NCI-H1092 (cell line): ENCODE results near the gene RNF125.
"Not testable (repeated sequence)": the region's sequence is repeated elsewhere in the genome, so short reads cannot be mapped to it uniquely, and the experiment has no call there.

Experiments used
- DNase-seq: peaks from one replicate; lab custom pipeline; 2025; lab: John Stamatoyannopoulos, UW

The RNF125 gene

DNA sequence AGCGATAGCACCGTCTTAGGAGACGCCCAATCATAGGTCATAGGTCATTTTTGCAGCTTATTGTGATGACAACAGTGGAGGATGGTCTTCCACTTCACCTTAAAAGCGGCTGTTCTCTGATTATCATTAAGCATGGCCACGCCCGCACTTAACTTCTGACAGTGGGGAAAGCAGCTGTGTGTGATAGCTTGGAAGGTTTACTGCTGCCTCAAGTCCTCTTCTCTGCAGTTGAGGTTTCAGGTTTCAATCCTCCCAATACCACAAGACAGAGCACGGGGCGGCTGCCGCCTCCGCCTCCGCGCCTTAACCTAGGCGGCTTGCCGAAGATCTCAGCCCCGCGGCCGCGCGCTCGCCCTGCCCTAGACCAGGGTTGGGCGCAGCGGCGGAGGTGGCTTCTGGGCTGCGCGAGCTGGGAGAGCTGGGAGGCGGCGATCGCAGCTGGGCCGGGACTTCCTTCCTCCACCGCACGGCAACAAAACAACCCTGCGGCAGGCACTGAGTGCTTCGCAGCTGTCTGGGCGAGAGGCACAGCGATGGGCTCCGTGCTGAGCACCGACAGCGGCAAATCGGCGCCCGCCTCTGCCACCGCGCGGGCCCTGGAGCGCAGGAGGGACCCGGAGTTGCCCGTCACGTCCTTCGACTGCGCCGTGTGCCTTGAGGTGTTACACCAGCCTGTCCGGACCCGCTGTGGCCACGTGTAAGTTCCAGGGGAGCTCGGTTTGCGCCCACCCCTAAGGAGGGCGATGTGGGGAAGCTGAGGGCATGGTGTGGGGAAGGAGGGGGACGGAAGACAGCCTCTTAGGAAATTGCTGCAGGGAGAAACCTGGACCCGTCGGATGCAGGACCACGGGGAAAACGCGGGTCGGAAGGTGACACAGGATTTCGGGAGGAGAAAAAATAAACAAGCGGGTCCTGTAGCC lies at the start of gene RNF125:
RNF125 (plus strand) TSS at position 495 of the 920 bp plus-strand sequence; CDS start at position 534, 39 bp downstream.
- peak; percentile 67 for DNase-seq

DNA sequence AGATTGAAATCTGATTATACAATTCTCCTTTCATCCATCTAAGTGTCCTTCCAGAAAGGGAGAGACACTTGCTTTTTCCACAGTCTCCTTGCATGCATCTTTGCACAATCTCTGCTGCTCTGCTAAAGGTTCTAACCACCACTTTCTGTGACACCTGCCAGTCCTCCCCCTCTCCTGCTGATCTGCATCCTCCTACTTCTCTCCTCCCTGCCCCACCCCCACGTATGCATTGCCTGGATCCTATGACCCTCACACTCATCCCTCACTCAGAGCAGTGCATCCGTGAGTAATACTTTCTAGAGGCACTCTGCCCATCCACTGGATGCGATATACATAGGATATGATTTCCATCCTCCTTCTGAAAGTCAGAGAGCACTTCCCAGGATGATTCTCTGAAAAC lies 48.0 kb upstream of the RNF125 start:
- DNase-seq: no peak

DNA sequence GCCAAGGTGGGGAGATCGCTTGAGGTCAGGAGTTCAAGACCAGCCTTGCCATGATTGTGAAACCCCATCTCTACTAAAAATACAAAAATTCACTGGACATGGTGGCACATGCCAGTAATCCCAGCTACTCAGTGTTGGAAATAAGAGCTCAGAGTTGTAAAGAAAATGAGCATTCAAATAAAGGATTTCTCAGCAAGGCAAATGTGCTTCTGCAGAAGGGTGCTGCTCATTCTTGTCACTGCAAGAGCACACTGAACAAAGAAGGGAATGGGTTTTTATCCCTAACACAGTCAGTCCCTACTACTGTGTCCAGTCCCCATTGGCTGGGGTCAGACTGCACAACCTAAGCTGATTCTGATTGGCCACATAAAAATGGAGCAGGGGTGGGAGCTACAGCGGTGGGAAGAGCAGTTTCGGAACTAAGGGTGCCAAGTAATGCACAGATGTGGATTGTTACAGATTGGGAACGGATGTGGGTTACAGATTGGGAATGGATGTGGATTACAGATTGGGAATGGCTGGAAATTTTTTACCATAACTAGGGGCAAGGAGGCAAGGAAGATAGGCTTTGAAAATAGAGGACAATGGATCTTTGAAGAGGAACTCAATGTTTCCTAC lies 44.6 kb upstream of the RNF125 start:
- no peak for DNase-seq

DNA sequence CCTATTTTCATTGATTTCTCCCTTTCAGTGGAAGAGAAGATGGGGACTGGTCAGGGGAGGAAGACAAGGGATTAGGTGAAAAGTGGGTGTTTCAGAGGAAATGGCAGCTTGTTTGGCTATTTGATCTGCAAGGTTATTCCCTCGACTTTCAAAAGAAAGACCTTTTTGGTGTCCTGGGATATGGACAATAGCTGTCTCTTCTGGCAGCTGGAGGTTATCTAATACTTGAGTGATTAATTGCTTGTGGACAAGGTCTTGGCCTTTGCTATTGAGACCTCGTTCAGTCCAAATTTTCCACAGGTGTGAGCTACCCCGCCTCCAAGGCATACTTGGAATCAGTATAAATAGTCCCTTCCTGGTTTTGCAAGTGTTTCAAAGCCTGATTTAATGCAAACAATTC lies 42.4 kb upstream of the RNF125 start:
- no peak for DNase-seq

DNA sequence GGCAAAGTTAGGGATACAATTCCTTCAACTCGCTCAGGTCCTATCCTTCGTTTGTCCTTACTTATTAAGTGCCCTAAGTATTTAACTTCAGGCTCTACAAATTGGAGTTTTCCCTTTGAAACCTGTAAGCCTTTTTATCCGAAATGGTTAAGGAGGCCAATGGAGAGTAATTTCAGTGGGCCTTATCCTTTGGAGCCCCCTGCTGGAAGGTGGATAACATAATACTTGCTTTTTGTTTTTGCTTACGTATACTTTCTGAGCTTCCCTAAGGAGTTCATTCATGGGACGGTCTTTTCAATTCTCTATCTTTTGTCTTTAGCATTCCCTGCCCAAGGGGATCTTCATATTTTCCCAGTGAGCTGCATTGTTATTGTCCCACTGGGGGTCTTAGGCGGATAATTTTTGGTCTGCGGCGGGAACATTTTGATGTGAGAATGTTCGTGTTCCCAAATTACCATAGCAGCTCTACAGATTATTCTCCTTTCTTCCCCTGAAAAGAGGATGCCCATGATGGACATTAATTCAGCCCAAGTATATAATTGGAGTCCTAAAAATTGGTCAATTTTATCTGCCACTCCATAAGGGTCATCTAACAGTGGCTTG lies 41.3 kb upstream of the RNF125 start:
- DNase-seq: peak; percentile 28

DNA sequence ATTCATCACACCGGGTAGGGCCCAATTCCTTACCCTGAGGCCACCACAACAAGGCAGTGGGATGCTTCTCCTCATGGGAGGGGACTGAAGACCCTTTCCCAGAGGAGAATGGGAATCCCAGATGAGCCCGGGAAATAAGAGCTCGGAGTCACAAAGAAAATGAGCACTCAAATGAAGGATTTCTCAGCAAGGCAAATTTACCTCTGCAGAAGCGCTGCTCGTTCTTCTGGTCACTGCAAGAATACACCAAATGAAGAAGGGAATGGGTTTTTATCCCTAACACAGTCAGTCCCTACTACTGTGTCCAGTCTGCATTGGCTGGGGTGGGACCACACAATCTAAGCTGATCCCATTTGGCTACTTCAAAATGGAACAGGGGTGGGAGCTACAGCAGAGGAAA lies 40.0 kb upstream of the RNF125 start:
- DNase-seq: no peak

DNA sequence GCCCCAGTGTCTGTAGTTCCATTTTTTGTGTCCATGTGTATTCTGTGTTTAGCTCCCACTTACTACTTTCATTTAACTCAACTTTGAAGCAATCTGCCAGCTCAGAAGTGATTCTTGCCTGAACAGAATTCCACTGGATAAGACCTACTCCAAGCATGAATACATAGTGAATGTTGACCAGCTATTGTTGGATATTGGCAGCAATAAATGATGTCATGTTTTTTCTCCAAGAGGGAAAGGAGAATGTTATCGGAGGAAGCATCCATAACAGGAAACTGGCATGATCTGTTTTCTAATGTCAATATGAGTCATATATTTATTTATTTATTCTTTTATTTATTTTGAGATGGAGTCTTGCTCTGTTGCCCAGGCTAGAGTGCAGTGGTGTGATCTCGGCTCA lies 38.9 kb upstream of the RNF125 start:
- no peak for DNase-seq

DNA sequence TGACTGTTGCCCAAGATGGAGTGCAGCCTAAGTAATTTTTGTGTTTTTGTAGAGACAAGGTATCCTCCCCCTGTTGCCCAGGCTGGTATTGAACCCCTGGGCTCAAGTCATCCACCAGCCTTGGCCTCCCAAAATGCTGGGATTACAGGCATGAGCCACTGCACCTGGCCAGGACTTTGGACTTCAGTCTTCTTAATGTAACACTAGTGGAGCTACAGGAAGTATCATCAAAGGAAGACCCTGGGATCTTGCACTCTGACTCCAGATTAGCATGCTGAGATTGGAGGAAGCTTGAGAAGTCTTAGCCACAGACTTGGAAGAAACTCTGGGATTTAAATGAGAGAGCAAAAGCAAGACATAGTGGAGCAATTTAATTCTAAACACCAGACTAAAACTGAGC lies 37.8 kb upstream of the RNF125 start:
- DNase-seq: no peak

DNA sequence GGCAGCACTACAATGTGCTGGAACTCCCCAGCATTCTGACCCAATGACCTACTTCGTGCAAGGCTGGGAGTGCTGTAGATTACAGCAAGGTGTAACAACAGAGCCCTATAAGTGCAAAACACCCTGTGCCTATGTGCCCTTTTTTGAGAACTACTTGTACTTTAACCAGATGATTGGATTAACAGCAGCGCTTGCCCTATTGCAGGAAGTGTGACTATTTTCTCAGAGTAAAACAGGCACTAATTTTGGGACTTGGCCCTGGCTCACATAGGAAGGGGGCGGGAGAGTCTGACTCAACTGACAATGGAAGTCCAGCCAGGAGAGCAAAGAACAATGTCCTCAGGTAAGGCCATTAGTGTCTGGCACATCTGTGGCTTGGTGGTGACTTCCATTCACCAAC lies 35.6 kb upstream of the RNF125 start:
- DNase-seq: no peak

DNA sequence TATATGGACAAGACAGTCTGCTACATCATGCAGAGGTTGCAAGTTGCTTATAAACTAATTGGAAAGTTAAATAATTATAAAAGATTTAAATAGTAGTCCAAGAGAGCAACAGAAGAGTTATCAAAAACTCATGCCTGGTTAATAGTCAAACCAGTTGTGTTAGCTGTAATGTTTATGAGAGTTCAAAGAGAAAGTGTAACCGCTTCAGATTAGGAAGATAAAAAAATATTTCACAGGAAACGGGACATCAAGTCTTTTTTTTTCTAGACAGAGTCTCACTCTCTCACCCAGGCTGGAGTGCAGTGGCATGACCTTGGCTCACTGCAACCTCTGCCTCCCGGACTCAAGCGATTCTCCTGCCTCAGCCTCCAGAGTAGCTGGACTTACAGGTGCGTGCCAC lies 34.6 kb upstream of the RNF125 start:
- DNase-seq: no peak

DNA sequence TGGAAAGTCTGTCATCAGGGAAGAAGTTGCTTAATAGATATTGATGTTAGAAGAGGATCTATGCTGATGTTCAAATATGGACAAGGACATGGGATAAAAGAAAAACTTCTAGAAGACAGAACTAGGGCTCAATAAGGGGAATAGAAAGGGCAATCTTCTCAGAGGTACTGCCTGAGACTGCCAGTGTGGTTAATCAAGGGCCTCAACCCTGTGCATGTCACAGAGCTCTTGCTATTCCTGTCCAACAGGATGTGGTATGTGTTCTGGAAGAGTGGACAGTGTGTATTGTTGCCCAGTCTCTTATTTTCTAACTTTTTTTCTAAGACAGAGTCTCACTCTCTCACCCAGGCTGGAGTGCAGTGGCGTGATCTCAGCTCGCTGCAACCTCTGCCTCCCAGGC lies 27.8 kb upstream of the RNF125 start:
- DNase-seq: no peak

DNA sequence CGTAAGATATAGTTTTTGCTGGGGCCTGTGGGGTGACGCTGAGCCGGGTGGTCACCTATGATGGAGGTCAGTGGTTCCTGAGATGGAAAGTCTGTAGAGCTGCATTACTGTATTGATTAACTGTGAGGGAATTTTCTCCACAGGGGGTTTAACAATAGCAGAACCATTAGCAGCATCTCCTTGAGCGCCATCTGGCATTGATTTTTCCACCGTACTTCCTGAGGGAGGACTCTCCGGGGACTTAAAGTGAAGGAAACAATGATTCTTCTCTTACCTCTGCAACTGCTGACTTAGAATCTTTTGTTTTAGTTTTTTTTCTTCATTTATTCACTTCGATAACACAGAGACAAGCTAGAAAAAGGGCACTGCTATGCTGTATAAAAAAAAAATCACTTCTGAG lies 22.6 kb upstream of the RNF125 start:
- no peak for DNase-seq

DNA sequence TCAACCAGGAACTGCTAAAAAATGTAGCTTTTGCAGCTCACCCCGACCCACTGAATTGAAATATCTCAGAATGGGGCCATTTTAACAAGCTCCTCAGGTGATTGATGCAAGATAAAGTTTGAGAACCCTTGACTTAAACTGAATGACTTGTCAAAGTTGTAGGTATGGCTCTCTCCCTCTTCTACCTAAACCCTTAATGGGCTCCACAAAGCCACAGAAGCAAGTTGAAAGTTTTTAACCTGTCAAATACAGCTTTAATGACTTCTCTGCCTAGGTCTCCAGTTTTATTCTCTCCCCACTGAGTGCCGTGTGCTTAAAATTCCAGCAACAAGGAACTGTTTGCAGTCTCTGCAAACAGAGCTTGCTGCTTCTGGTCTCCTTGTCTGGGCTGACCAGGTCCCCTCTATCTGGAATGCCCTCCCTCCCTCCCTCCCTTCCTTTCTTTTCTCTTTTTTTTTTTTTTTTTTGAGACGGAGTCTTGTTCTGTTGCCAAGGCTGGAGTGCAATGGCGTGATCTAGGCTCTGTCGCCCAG lies 19.7 kb upstream of the RNF125 start:
- DNase-seq: no peak

DNA sequence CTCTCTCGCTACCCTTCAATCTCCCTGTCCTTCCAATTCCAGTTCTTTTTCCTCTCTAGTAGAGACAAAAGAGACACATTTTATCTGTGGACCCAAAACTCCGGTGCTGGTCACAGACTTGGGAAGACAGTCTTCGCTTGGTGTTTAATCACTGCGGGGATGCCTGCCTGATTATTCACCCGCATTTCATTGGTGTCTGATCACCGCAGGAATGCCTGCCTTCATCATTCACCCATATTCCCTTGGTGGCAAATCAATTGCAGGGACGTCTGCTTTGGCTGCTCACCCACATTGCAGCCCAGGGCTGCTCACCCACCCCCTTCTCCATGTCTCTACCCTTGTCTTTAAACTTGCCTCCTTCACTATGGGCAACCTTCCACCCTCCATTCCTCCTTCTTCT lies 17.5 kb upstream of the RNF125 start:
- not testable (repeated sequence) for DNase-seq

DNA sequence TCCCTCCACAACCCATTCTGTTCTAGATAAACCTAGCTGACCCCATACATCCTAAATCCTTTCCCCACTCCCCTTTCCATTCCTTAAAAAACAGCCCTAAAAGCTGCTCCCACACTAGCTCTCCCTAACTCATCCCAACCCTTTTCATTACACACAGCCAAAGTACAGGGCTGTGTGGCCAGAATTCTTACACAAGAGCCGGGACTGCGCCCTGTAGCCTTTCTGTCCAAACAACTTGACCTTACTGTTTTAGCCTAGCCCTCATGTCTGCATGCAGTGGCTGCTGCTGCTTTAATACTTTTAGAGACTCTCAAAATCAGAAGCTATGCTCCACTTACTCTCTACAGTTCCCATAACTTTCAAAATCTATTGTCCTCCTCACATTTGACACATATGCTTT lies 14.8 kb upstream of the RNF125 start:
- DNase-seq: not testable (repeated sequence)

DNA sequence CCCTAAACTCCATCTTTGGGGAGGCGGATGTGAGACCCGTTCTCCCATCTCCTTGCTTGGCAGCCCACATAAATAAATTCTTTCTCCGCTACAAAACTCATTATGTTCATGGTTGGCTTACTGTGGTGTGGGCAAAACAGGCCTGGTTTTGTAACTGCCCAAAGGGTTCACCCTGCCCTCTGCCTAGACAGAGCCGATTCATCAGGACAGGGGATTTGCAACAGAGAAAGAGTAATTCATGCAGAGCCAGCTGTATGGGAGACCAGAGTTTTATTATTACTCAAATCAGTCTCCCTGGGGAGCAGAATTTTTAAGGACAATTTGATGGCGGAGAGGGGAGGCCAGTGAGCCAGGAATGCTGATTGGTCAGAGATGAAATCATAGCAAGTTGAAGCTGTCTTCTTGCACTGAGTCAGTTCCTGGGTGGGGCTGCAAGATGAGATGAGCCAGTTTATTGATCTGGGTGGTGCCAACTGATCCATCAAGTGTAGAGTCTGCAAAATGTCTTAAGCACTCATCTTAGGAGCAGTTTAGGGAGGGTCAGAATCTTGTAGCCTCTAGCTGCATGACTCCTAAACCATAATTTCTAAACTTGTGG lies 8.4 kb upstream of the RNF125 start:
- DNase-seq: no peak

DNA sequence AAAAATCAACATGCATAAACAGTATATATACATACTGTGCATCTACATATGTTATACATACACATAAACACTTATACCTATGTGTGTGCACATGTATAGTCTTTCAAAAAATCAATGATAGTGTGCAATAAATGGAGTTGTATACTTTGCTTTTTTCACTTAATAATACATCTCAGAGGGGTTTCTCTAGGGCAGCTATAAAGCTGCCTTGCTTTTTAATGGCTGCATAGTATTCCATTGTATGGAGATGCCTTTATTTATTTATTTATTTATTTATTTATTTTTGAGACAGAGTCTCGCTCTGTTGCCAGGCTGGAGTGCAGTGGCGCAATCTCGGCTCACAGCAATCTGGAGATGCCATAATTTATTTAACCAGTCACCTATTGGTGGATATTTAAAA lies 7.4 kb upstream of the RNF125 start:
- DNase-seq: no peak

DNA sequence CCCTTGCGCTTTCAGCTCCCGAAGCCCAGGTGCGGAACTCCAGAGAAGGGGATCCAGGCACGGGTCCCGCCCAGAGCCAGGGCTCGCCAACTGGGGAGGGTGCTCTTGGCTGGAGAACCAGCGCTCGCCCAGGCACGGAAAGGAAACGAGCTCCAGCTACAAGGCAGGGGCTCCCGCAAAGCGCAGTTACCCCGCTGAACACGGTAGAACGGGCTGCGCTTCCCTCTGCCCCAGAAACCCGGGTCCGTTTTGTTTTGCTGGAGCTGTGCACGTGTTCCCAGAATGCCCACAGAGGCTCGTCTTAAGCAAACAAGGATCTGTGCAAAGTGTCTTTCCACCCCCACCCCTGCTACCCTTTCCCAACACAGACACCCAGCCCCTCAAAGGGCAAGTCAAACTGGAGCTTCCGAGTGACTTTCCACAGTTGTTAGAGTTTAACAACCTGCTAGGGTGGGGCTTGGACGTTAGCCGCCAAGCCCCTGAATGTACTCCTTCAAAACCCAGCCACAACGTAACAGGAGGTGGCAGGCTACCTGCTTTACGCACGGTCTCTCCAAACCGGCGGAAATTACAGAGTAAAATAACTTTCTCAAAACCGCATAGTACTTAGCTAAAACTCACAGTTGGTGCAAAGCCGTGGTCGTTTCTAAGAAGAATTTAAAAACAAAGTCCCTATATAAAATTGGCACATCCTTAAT lies 775 bp downstream of the RNF125 start:
- DNase-seq: peak; percentile 12

DNA sequence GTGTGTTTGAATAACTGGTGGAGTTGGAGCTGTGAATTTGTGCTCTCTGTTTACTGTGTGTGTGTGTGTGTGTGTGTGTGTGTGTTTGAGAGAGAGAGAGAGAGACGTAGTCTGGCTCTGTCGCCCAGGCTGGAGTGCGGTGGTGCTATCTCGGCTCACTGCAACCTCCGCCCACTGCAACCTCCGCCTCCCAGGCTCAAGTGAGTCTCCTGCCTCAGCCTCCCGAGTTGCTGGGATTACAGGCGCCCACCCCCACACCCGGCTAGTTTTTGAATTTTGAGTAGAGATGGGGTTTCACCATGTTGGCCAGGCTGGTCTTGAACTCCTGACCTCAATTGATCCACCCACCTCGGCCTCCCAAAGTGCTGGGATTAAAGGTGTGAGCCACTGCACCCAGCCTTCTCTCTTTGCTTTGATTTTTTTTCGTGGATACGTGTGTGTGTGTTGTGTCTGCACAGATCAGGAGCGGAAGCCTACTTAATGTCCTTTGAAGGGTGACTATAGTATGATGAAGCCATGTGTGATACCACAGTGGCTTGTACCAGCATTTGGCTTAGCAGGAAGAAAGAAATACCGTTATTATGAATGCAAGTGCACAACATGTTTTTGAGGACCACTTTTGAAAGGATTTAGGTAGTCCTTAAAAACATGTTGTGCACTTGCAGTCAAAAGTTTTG lies 1.5 kb downstream of the RNF125 start:
- DNase-seq: not testable (repeated sequence)

DNA sequence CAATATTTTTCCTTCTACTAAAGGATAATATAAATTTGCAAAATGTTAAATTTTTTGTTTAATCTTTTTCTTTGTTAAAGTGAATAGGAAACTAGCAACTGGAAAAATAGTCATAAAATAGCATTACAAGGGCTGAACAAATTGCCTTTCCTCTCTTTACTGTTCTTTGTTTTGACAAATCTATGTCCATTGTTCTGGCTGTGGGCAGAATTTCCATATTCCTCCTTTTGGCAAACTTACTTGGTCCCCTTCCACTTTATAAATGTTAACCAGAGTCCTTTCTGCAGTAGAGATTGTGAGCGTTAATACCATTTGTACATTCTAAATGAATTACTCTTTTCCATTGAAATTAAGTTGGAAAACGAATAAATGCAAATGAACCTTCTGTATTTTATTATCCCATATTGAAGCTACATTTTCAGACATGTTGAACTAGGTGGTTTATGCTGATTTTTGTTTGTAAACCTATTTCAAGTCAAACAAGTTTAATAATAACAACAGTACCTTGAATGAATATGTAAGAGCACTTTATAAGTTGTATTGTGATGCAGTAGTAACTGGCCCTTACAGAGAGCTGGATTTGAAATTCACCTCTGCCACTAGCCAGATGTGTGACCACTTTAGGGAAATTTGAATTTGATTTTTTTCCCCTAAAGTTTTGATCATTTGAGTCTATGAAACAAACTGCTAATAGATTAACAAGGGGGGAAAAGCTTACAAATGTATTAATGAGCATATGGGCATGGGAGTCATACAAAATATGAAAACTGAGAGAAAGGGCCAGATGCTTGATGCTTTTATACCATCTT lies 3.3 kb downstream of the RNF125 start:
- no peak for DNase-seq
